T-cell (primary cell): ENCODE results near the gene RFX5. TPM values are rescaled to one million over a fixed set of nuclear protein-coding genes. Genes with fewer than 3 reads are reported as not detected.

Source experiments
- ATAC-seq, 4 experiments: fragments of 200-7000 bp in 3 of 4; fragments of 150-1000 bp in 1 of 4; cut with Tn5 transposase; replicated peaks in 1 of 4; 1 replicate in 3 of 4; 2 replicates in 1 of 4; pipeline ENCODE4 v1.10.0; 2021; ENCODE audit warnings: moderate library complexity in 3 of 4, mild to moderate bottlenecking in 2 of 4, moderate number of reproducible peaks in 1 of 4
- CTCF ChIA-PET, 2 donors: fragments of 300-600 bp; sonication (Branson Sonifier 250); formaldehyde crosslinking; loops; one replicate each; lab custom pipeline; 2022; ENCODE audit warnings: antibody characterized with exemption in 2 of 2; lab: Charles Lee
- POLR2A ChIA-PET, 2 donors: fragments of 300-600 bp; sonication (Branson Sonifier 250); formaldehyde crosslinking; loops; one replicate each; lab custom pipeline; 2022; ENCODE audit warnings: antibody characterized with exemption in 2 of 2; lab: Charles Lee
- DNase-seq, 35 experiments: peaks; one replicate each; pipeline versions ENCODE4 v3.0.0 to v3.0.0-alpha.2; 2013 to 2023
- H3K27ac ChIP-seq: one replicate; pipeline ENCODE4 v1.5.1; 2013; ENCODE audit warnings: low read length
- H3K27me3 ChIP-seq, 2 experiments: replicated peaks in 1 of 2; 1 replicate in 1 of 2; 2 replicates in 1 of 2; pipeline versions ENCODE4 v1.6.1 to v1.7.0; 2013; ENCODE audit warnings: low read length in 1 of 2, mixed read lengths in 1 of 2; ENCODE audit not compliant: control insufficient read depth in 2 of 2, insufficient read depth in 2 of 2; ENCODE audit errors: extremely low read depth in 1 of 2
- H3K36me3 ChIP-seq, 2 donors: 1 replicate in 1 of 2; 2 replicates in 1 of 2; pipeline versions ENCODE4 v1.6.1 to v1.7.0; 2013; ENCODE audit warnings: low read length in 1 of 2; ENCODE audit not compliant: control insufficient read depth in 2 of 2, insufficient read depth in 1 of 2; ENCODE audit errors: extremely low read depth in 1 of 2
- H3K4me1 ChIP-seq, 2 experiments: 1 replicate in 1 of 2; 2 replicates in 1 of 2; pipeline versions ENCODE4 v1.6.1 to v1.7.0; 2013; ENCODE audit warnings: low read length in 2 of 2, mixed read lengths in 1 of 2; ENCODE audit not compliant: insufficient read depth in 2 of 2, control insufficient read depth in 1 of 2; ENCODE audit errors: extremely low read depth in 1 of 2
- H3K4me3 ChIP-seq, 2 donors: 1 replicate in 1 of 2; 2 replicates in 1 of 2; pipeline versions ENCODE4 v1.5.1 to v1.7.0; 2013; ENCODE audit warnings: mild to moderate bottlenecking in 2 of 2, low read length in 1 of 2, moderate library complexity in 1 of 2; ENCODE audit not compliant: control insufficient read depth in 1 of 2; ENCODE audit errors: extremely low read depth in 1 of 2
- H3K9me3 ChIP-seq: 2 replicates; pipeline ENCODE4 v1.7.0; 2013
- H3K27ac Mint-ChIP-seq, 2 donors: one replicate each; pipeline ENCODE4 v1.8.0; 2020 to 2021; ENCODE audit warnings: mild to moderate bottlenecking in 2 of 2, mixed read lengths in 2 of 2
- H3K27me3 Mint-ChIP-seq, 2 donors: one replicate each; pipeline ENCODE4 v1.8.0; 2021 to 2022; ENCODE audit warnings: mixed read lengths in 2 of 2
- H3K36me3 Mint-ChIP-seq: one replicate; pipeline ENCODE4 v1.8.0; 2021; ENCODE audit warnings: mixed read lengths
- H3K4me1 Mint-ChIP-seq, 3 donors: one replicate each; pipeline ENCODE4 v1.8.0; 2020 to 2022; ENCODE audit warnings: mixed read lengths in 3 of 3, mild to moderate bottlenecking in 1 of 3
- H3K4me3 Mint-ChIP-seq, 3 donors: one replicate each; pipeline ENCODE4 v1.8.0; 2020 to 2022; ENCODE audit warnings: mild to moderate bottlenecking in 3 of 3, mixed read lengths in 3 of 3, moderate library complexity in 3 of 3
- H3K9me3 Mint-ChIP-seq, 3 donors: one replicate each; pipeline ENCODE4 v1.8.0; 2020 to 2022; ENCODE audit warnings: mixed read lengths in 3 of 3
- WGBS: methylation state at CpG from one replicate; pipeline ENCODE4 v1.1.5; 2013; ENCODE audit warnings: missing lambda C conversion rate; ENCODE audit not compliant: insufficient coverage; 5-methylcytosine and 5-hydroxymethylcytosine counted together
- total RNA-seq, 35 experiments: library from RNA in 6 of 35; stranded (reverse) in 6 of 35; fragments of 120-200 nt in 1 of 35; gene quantifications; one replicate each; pipeline versions ENCODE4 v1.2.1 to v1.2.4 and lab custom pipeline; 2013 to 2026

RFX5 gene
- total RNA-seq, 5 donors from 2014 or later (not counting 1 experiment from before 2014, with no cell fraction given), result 50.3 to 79.8 (median 70.2) TPM

GRCh38 chr1:151370211-151370911, 23.3 kb upstream of the RFX5 start:
- Mint-ChIP-seq H3K27me3 (no peaks in the 10 kb centered on the region), H3K36me3 (no peaks in the 10 kb centered on the region), H3K9me3 (no peaks in the 10 kb centered on the region), H3K4me3 (no peak overlapping the region), H3K27ac (no peak overlapping the region), H3K4me1 (no peaks in the 10 kb centered on the region)
- no peak for DNase-seq
- Histone ChIP-seq H3K9me3 (no peaks in the 10 kb centered on the region), H3K4me3 (no peak overlapping the region), H3K27ac (no peak overlapping the region), H3K36me3 (no peaks in the 10 kb centered on the region), H3K4me1 (no peaks in the 10 kb centered on the region), H3K27me3 (peaks cover 0 to 7% of the 10 kb centered on the region in 2 experiments)
- ChIA-PET POLR2A (interaction anchor here in 1 of 2 donors (0.6 kb wide), 1 partner anchor 48 kb away, joined by 6 read pairs; no protein-coding TSS in a partner anchor), CTCF (no interaction called here)
- 93% methylated on average over 3 of the region's 6 CpGs for WGBS
- no peak for ATAC-seq

DNA sequence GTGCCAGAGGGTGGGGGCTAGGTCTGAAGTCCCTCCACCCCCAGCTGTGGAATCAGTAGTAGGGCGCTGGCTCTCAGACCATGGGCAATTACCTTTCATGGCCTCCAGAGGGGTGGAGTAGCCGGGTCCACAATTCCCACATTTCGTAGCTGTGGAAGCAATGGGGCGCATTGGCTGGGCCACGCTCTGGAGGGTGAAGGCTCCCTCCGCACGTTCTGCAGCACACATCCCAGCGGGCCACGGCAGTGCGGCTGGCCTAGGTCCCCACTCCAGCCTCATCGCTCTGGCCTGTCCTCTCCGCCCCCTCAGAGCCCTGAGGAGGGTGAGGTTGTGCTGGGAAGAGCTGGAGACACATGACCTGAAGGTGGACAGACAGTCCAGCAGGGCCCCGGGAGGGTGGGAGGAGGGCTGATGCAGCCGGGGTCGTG, 22.6 kb upstream of the RFX5 start:
- WGBS, result 90% methylated on average over 11 of the region's 15 CpGs
- CTCF ChIA-PET, result no interaction called here
- POLR2A ChIA-PET, result interaction anchor here in 1 of 2 donors (0.6 kb wide), 1 partner anchor 49 kb away, joined by 6 read pairs; no protein-coding TSS in a partner anchor
- no peak overlapping the region for H3K4me3 ChIP-seq
- no peaks in the 10 kb centered on the region for H3K9me3 Mint-ChIP-seq
- H3K36me3 ChIP-seq, result no peaks in the 10 kb centered on the region
- H3K27ac ChIP-seq, result no peak overlapping the region
- no peaks in the 10 kb centered on the region for H3K4me1 Mint-ChIP-seq
- H3K27ac Mint-ChIP-seq, result no peak overlapping the region
- H3K36me3 Mint-ChIP-seq, result no peaks in the 10 kb centered on the region
- H3K27me3 Mint-ChIP-seq, result no peaks in the 10 kb centered on the region
- no peaks in the 10 kb centered on the region for H3K4me1 ChIP-seq
- H3K27me3 ChIP-seq, result peaks cover 0 to 13% of the 10 kb centered on the region in 2 experiments
- ATAC-seq (no peak), DNase-seq (no peak)
- H3K4me3 Mint-ChIP-seq, result no peak overlapping the region
- no peaks in the 10 kb centered on the region for H3K9me3 ChIP-seq

DNA sequence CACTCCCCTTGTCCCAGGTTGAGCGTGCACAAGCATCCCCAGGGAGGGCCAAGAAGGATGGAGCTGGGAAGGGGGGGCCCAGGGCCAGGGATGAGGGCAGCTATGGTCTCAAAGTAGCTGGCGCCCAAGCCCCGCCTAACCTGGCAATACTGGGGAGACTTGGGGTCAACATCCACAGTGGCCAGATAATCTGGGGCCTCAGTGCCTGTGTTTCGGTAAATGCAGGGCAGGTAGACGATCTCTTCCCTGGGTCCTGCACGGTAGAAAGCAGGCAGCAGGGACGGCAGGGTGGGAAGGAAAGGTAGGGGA, 22.2 kb upstream of the RFX5 start:
- Mint-ChIP-seq H3K36me3 (no peaks in the 10 kb centered on the region), H3K27ac (no peak overlapping the region), H3K4me1 (no peaks in the 10 kb centered on the region), H3K9me3 (no peaks in the 10 kb centered on the region), H3K4me3 (no peak overlapping the region), H3K27me3 (no peaks in the 10 kb centered on the region)
- Histone ChIP-seq H3K9me3 (no peaks in the 10 kb centered on the region), H3K27me3 (peaks cover 0 to 16% of the 10 kb centered on the region in 2 experiments), H3K4me3 (no peak overlapping the region), H3K27ac (no peak overlapping the region), H3K4me1 (no peaks in the 10 kb centered on the region), H3K36me3 (no peaks in the 10 kb centered on the region)
- DNase-seq, result no peak
- ChIA-PET POLR2A (no interaction called here), CTCF (no interaction called here)
- 83% methylated on average over 3 of the region's 7 CpGs for WGBS
- no peak for ATAC-seq

DNA sequence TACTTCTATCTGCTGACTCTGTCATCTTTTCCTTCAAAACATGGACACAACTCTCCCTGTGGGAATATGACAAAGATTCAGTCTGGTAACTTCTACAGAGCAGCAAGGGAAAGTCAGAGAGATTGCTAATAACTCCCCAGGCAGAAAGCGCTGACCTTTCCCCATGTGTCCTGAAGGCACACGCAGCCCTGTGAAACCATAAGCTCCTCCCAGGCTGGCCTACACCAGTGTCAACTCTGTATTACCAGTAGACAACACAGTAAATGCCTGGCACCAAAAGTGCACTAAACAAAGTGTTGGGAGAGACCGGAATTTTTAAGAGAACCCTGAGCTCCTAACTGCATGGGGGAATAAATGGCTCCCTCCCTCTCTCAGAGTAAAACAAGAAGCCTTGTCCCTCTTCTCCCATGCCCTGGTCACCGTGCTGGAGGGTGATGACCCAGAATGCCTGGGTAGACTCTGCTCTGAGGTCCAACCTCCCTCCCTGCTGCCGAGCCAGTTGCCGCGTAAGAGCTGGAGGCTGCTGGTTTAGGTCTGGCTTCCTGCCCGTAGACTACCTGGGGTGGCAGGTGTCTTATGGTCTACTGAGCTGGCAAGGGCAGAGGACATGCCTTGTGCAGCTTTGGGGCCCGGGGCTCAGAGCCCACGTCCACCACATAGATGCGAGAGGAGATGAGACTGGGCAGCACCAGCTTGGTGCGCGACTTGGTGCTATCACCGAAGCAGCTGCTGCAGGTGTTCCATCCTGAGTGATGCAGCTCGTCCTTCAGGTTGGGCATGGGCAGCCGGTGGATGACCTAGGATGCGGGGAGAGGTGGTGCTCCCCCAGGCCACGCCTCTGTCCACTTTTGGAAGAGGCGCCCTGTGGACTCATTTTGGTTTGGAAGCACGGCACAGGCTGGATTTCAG, 21.6 kb upstream of the RFX5 start:
- POLR2A ChIA-PET, result no interaction called here
- no peaks in the 10 kb centered on the region for H3K4me1 Mint-ChIP-seq
- H3K27ac ChIP-seq, result no peak overlapping the region
- H3K9me3 Mint-ChIP-seq, result peaks cover 0 to under 1% (median 0%) of the 10 kb centered on the region in 3 donors
- H3K4me3 Mint-ChIP-seq, result no peak overlapping the region
- no peak overlapping the region for H3K4me3 ChIP-seq
- WGBS, result 90% methylated on average over 17 of the region's 20 CpGs
- no peaks in the 10 kb centered on the region for H3K36me3 Mint-ChIP-seq
- no peak for DNase-seq
- no peaks in the 10 kb centered on the region for H3K36me3 ChIP-seq
- no peak for ATAC-seq
- H3K27ac Mint-ChIP-seq, result no peak overlapping the region
- no peaks in the 10 kb centered on the region for H3K9me3 ChIP-seq
- CTCF ChIA-PET, result no interaction called here
- H3K4me1 ChIP-seq, result no peaks in the 10 kb centered on the region
- no peaks in the 10 kb centered on the region for H3K27me3 Mint-ChIP-seq
- H3K27me3 ChIP-seq, result peaks cover 0 to 17% of the 10 kb centered on the region in 2 experiments

- CTCF ChIA-PET, result no interaction called here
- no peaks in the 10 kb centered on the region for H3K36me3 ChIP-seq
- Mint-ChIP-seq H3K27me3 (no peaks in the 10 kb centered on the region), H3K36me3 (peaks cover 3% of the 10 kb centered on the region), H3K27ac (no peak overlapping the region), H3K4me3 (no peak overlapping the region), H3K9me3 (peaks cover 0 to 9% (median 0%) of the 10 kb centered on the region in 3 donors), H3K4me1 (no peaks in the 10 kb centered on the region)
- POLR2A ChIA-PET, result interaction anchor here in 1 of 2 donors (0.7 kb wide), 1 partner anchor 17 kb away, joined by 3 read pairs; no protein-coding TSS in a partner anchor
- no peak overlapping the region for H3K4me3 ChIP-seq
- H3K27ac ChIP-seq, result no peak overlapping the region
- no CpG with 5 or more reads among the region's 8 CpGs for WGBS
- no peaks in the 10 kb centered on the region for H3K9me3 ChIP-seq
- H3K27me3 ChIP-seq, result peaks cover 0 to 18% of the 10 kb centered on the region in 2 experiments
- DNase-seq (no peak), ATAC-seq (no peak)
- H3K4me1 ChIP-seq, result no peaks in the 10 kb centered on the region
Observed at GRCh38 chr1:151367658-151368392, 20.8 kb upstream of the RFX5 start.

GRCh38 chr1:151364996-151365395, 17.9 kb upstream of the RFX5 start:
- Mint-ChIP-seq H3K27ac (no peak overlapping the region), H3K4me3 (no peak overlapping the region), H3K27me3 (no peaks in the 10 kb centered on the region), H3K4me1 (no peaks in the 10 kb centered on the region), H3K36me3 (peaks cover 3% of the 10 kb centered on the region), H3K9me3 (peaks cover 0 to 19% (median 0%) of the 10 kb centered on the region in 3 donors)
- no peak overlapping the region for H3K4me3 ChIP-seq
- DNase-seq (no peak), ATAC-seq (no peak)
- no peaks in the 10 kb centered on the region for H3K9me3 ChIP-seq
- peaks cover 0 to 17% of the 10 kb centered on the region in 2 experiments for H3K27me3 ChIP-seq
- 100% methylated on average over 1 of the region's 4 CpGs for WGBS
- no peaks in the 10 kb centered on the region for H3K36me3 ChIP-seq
- POLR2A ChIA-PET, result no interaction called here
- no peak overlapping the region for H3K27ac ChIP-seq
- CTCF ChIA-PET, result no interaction called here
- no peaks in the 10 kb centered on the region for H3K4me1 ChIP-seq
